ENCODE results near the gene CHST1. TPM values are rescaled to one million over a fixed set of nuclear protein-coding genes. Genes with fewer than 3 reads are reported as not detected.

Gene CHST1
- total and polyA plus RNA-seq, 2 donors (not counting 3 experiments of a cell fraction or from before 2014, with no cell fraction given): 12.6 to 40.5 TPM

DNA sequence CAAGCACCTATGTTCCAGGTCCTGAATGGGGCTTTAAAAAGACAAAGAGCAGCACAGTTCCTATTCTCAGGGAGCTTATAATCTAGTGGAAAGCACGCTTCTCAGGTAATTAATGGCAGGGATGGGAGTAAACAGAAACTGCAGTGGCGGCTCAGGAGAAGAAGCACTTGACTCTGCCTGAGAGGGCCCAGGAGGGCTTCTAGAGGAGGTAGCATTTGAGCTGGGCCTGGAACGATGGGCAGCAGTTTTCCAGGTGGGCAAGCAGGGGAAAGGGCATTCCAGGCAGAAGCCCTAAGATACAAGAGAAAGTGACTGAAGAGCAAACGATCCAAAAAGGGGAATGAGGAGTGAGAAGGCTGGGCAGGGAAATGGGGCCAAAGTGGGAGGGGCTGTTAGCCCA is 37.1 kb upstream of the CHST1 start:
- no peak overlapping the region for H2AFZ ChIP-seq (ENCODE audit: low read depth, low read length)
- no peaks in the 10 kb centered on the region for H3K4me1 ChIP-seq (ENCODE audit: control insufficient read depth, extremely low read depth, insufficient read depth, low read length)
- no peak overlapping the region for H3K4me3 ChIP-seq (replicated peaks in 1 of 3; ENCODE audit: insufficient read depth in 1 of 3, low read depth in 1 of 3, low read length in 3 of 3)
- no peak overlapping the region for H3K4me2 ChIP-seq (ENCODE audit: insufficient read depth, low read length)
- intact Hi-C loops (cut with micrococcal nuclease) (no loop called here), dilution Hi-C loops (cut with MboI; ENCODE audit: extremely low pct_ligation_motif_present, low sequenced_read_pairs) (no loop called here)
- no peaks in the 10 kb centered on the region for H3K9me1 ChIP-seq (replicated peaks; ENCODE audit: control insufficient read depth, extremely low read depth, insufficient read depth, low read length)
- ChIA-PET POLR2A (no interaction called here), CTCF (interaction anchor here (1.1 to 2.3 kb wide), 5 partner anchors 11 to 332 kb away, joined by 3 to 6 read pairs (median 3); no protein-coding TSS in a partner anchor)
- no peaks in the 10 kb centered on the region for H4K20me1 ChIP-seq (replicated peaks; ENCODE audit: control insufficient read depth, extremely low read depth, insufficient read depth, low read length)
- no peaks in the 10 kb centered on the region for H3K79me2 ChIP-seq (ENCODE audit: control insufficient read depth, insufficient read depth, low read length)
- no peaks in the 10 kb centered on the region for H3K36me3 ChIP-seq (ENCODE audit: control insufficient read depth in 2 of 2, extremely low read depth in 1 of 2, insufficient read depth in 2 of 2, low read length in 2 of 2)
- DNase-seq (ENCODE audit: low read depth, low spot score) (no peak), FAIRE-seq (no peak)
- no peaks in the 10 kb centered on the region for H3K9me3 ChIP-seq (replicated peaks; ENCODE audit: control insufficient read depth, insufficient read depth, low read length)
- H3K27ac ChIP-seq (ENCODE audit: insufficient read depth, low read depth, low read length): no peak overlapping the region
- H3K9ac ChIP-seq (replicated peaks; ENCODE audit: extremely low read depth, insufficient read depth, low read length): no peak overlapping the region
- TF ChIP-seq POLR2A (IDR thresholded peaks at IDR 0.05; ENCODE audit: low read depth, low read length): no peak
- TF ChIP-seq FOS (IDR thresholded peaks at IDR 0.05; ENCODE audit: borderline replicate concordance, insufficient read depth, low read length): no peak
- no peak for TF ChIP-seq GATA2 (IDR thresholded peaks at IDR 0.05; ENCODE audit: insufficient read depth, insufficient read length, low read depth, low read length)
- peaks cover 6 to 10% of the 10 kb centered on the region in 2 experiments for H3K27me3 ChIP-seq (ENCODE audit: control insufficient read depth in 2 of 2, insufficient read depth in 2 of 2, low read length in 2 of 2)
- BruUV-seq (replicated peaks): no TSS peak

DNA sequence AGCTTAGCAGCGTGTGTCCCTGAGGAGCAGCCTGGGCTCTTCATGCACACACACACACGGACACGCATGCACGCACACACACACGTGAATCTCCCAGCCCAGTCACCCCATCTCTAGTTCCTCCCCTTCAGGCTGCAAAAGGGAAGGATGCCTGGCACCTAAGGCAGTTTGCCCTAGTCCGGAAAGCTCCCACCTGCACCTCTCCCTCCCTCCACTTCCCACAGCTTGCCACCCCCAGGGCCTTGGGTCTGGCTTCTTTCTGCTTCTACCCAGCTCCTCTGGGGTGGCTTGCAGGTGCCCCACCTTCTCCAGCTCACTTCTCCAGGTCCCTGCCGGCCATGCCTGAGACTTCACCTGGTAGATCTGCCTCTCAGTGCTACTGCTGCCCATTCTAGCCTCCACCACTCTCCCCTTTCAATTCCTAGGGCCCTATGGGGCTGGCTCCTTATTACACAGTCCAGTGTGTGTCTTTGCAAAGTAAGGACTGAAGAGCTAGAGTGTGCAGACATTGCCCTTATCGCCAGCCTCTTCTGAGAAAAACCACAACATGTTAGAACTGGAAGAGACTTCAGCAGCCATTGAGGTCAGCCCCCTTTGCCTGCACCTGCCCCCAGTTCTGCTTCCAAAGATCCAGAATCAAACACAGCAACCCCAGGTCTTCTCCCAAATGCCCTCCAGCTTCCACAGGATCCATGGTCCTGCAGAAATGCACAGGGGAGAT is 33.5 kb upstream of the CHST1 start:
- H3K9me3 ChIP-seq (replicated peaks; ENCODE audit: control insufficient read depth, insufficient read depth, low read length): no peaks in the 10 kb centered on the region
- no peak overlapping the region for H3K9ac ChIP-seq (replicated peaks; ENCODE audit: extremely low read depth, insufficient read depth, low read length)
- H3K4me3 ChIP-seq (replicated peaks in 1 of 3; ENCODE audit: insufficient read depth in 1 of 3, low read depth in 1 of 3, low read length in 3 of 3): no peak overlapping the region
- ChIA-PET CTCF (no interaction called here), POLR2A (no interaction called here)
- H3K27ac ChIP-seq (ENCODE audit: insufficient read depth, low read depth, low read length): no peak overlapping the region
- no peak overlapping the region for H3K4me2 ChIP-seq (ENCODE audit: insufficient read depth, low read length)
- peaks cover 1 to 6% of the 10 kb centered on the region in 2 experiments for H3K27me3 ChIP-seq (ENCODE audit: control insufficient read depth in 2 of 2, insufficient read depth in 2 of 2, low read length in 2 of 2)
- H2AFZ ChIP-seq (ENCODE audit: low read depth, low read length): no peak overlapping the region
- no TSS peak for BruUV-seq (replicated peaks)
- intact Hi-C loops (cut with micrococcal nuclease) (no loop called here), dilution Hi-C loops (cut with MboI; ENCODE audit: extremely low pct_ligation_motif_present, low sequenced_read_pairs) (no loop called here)
- no peak for FAIRE-seq
- H3K36me3 ChIP-seq (ENCODE audit: control insufficient read depth in 2 of 2, extremely low read depth in 1 of 2, insufficient read depth in 2 of 2, low read length in 2 of 2): no peaks in the 10 kb centered on the region
- H3K9me1 ChIP-seq (replicated peaks; ENCODE audit: control insufficient read depth, extremely low read depth, insufficient read depth, low read length): no peaks in the 10 kb centered on the region
- no peak for DNase-seq (ENCODE audit: low read depth, low spot score)
- no peaks in the 10 kb centered on the region for H3K79me2 ChIP-seq (ENCODE audit: control insufficient read depth, insufficient read depth, low read length)
- TF ChIP-seq, protein P1, sequence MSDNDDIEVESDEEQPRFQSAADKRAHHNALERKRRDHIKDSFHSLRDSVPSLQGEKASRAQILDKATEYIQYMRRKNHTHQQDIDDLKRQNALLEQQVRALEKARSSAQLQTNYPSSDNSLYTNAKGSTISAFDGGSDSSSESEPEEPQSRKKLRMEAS (IDR thresholded peaks at IDR 0.05; ENCODE audit: insufficient read depth, insufficient read length): no peak
- TF ChIP-seq FOS (IDR thresholded peaks at IDR 0.05; ENCODE audit: borderline replicate concordance, insufficient read depth, low read length) (no peak), JUN (IDR thresholded peaks at IDR 0.05; ENCODE audit: borderline replicate concordance, insufficient read depth, insufficient read length, low read depth) (no peak), CTCF (IDR thresholded peaks at IDR 0.05; ENCODE audit: extremely low read depth in 1 of 2, insufficient read depth in 1 of 2, low read depth in 1 of 2, low read length in 2 of 2) (no peak), POLR2AphosphoS5 (IDR thresholded peaks at IDR 0.05; ENCODE audit: insufficient read depth, low read depth, low read length) (no peak), MYC (IDR thresholded peaks at IDR 0.05; ENCODE audit: low read depth, low read length) (no peak), POLR2A (IDR thresholded peaks at IDR 0.05; ENCODE audit: low read depth, low read length) (no peak), GATA2 (IDR thresholded peaks at IDR 0.05; ENCODE audit: insufficient read depth, insufficient read length, low read depth, low read length) (no peak), EZH2 (IDR thresholded peaks at IDR 0.05; ENCODE audit: borderline replicate concordance, low read depth, low read length, severe bottlenecking) (no peak)
- H3K4me1 ChIP-seq (ENCODE audit: control insufficient read depth, extremely low read depth, insufficient read depth, low read length): no peaks in the 10 kb centered on the region
- H4K20me1 ChIP-seq (replicated peaks; ENCODE audit: control insufficient read depth, extremely low read depth, insufficient read depth, low read length): no peaks in the 10 kb centered on the region

Data from endothelial cell of umbilical vein (primary cell).